Measurements from ENCODE around the gene PPP4R2.

DNA sequence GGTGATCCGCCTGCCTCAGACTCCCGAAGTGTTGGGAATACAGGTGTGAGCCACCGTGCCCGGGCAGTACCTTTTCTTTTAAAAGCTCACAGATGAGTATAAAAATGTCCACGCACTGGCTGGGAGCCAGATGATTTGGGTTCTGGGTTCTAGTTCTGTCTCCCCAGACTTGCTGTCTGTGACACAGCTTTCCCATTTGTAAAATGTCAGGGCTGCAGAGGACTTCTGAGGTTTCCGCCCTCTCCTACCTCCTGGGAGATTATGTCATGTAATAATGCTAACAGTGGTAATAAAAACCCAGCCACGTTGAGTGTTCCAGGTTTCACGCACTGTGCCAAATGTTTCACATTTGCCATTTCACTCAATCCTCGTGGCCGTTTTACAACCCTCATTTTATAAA lies 1.3 kb upstream of the PPP4R2 start:
- TF ChIP-seq, protein P1, sequence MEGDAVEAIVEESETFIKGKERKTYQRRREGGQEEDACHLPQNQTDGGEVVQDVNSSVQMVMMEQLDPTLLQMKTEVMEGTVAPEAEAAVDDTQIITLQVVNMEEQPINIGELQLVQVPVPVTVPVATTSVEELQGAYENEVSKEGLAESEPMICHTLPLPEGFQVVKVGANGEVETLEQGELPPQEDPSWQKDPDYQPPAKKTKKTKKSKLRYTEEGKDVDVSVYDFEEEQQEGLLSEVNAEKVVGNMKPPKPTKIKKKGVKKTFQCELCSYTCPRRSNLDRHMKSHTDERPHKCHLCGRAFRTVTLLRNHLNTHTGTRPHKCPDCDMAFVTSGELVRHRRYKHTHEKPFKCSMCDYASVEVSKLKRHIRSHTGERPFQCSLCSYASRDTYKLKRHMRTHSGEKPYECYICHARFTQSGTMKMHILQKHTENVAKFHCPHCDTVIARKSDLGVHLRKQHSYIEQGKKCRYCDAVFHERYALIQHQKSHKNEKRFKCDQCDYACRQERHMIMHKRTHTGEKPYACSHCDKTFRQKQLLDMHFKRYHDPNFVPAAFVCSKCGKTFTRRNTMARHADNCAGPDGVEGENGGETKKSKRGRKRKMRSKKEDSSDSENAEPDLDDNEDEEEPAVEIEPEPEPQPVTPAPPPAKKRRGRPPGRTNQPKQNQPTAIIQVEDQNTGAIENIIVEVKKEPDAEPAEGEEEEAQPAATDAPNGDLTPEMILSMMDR (IDR thresholded peaks at IDR 0.05), result no peak
- TF ChIP-seq EZH2 (IDR thresholded peaks at IDR 0.05; ENCODE audit: borderline replicate concordance, insufficient read depth, low read depth, low read length, poor library complexity, severe bottlenecking), result no peak
